K562 (cell line): Measurements from ENCODE around the gene TDRD10. TPM values are rescaled to one million over a fixed set of nuclear protein-coding genes. Genes with fewer than 3 reads are reported as not detected.

ENCODE experiments used
- ELF2 ChIP-seq: fragments of 250-450 bp; sonication (Bioruptor Pico); IDR thresholded peaks from 2 replicates; pipeline ENCODE4 v1.5.0; 2021; ENCODE audit warnings: mild to moderate bottlenecking
- ETV1 ChIP-seq: fragments of 450-650 bp; conservative IDR thresholded peaks from 2 replicates; pipeline ENCODE4 v1.6.1; 2016; ENCODE audit warnings: missing genetic modification characterization, control low read depth, low read depth, missing compliant biosample characterization
- ILF3 ChIP-seq: fragments of 450-650 bp; IDR thresholded peaks from 2 replicates; pipeline ENCODE4 v1.6.1; 2018; ENCODE audit warnings: antibody characterized with exemption, mild to moderate bottlenecking, moderate library complexity, borderline replicate concordance
- MAFK ChIP-seq: IDR thresholded peaks from 2 replicates; pipeline ENCODE4 v1.6.1; 2011; ENCODE audit warnings: low read length, improper control_type of control experiment
- MEF2A ChIP-seq: IDR thresholded peaks from 2 replicates; pipeline ENCODE4 v1.6.1; 2011; ENCODE audit warnings: low read depth, mild to moderate bottlenecking, low read length, moderate library complexity; ENCODE audit not compliant: control insufficient read depth
- MTA1 ChIP-seq: fragments of 450-650 bp; IDR thresholded peaks from 2 replicates; pipeline ENCODE4 v1.6.1; 2017; ENCODE audit warnings: borderline replicate concordance
- NBN ChIP-seq: fragments of 450-650 bp; IDR thresholded peaks from 2 replicates; pipeline ENCODE4 v1.6.1; 2016; ENCODE audit warnings: low read depth, mild to moderate bottlenecking
- NCOR1 ChIP-seq: fragments of 450-650 bp; IDR thresholded peaks from 2 replicates; pipeline ENCODE4 v1.6.1; 2016; ENCODE audit warnings: mild to moderate bottlenecking, moderate library complexity
- NFYB ChIP-seq: IDR thresholded peaks from 2 replicates; pipeline ENCODE4 v1.6.1; 2011; ENCODE audit warnings: mild to moderate bottlenecking, moderate library complexity; ENCODE audit not compliant: insufficient read length; ENCODE audit errors: extremely low read depth
- NUFIP1 ChIP-seq: fragments of 450-650 bp; IDR thresholded peaks from 2 replicates; pipeline ENCODE4 v1.6.1; 2018; ENCODE audit not compliant: partially characterized antibody
- PPARD ChIP-seq: fragments of 250-450 bp; sonication (Bioruptor Pico); IDR thresholded peaks from 2 replicates; pipeline ENCODE4 v1.8.0; 2022; ENCODE audit warnings: inconsistent platforms, mild to moderate bottlenecking, moderate library complexity
- SAFB ChIP-seq: fragments of 200-400 bp; formaldehyde crosslinking; IDR thresholded peaks from 2 replicates; pipeline ENCODE4 v1.6.1; 2017; ENCODE audit warnings: low read depth, low read length, borderline replicate concordance
- SMARCE1 ChIP-seq: fragments of 450-650 bp; IDR thresholded peaks from 2 replicates; pipeline ENCODE4 v1.7.1; 2016; ENCODE audit warnings: mild to moderate bottlenecking
- SREBF1 ChIP-seq: fragments of 150-350 bp; IDR thresholded peaks from 2 replicates; pipeline ENCODE4 v1.6.1; 2014; ENCODE audit warnings: antibody characterized with exemption, low read depth, low read length, borderline replicate concordance
- TAF1 ChIP-seq: IDR thresholded peaks from 2 replicates; pipeline ENCODE4 v1.6.1; 2011; ENCODE audit warnings: mild to moderate bottlenecking, low read length, moderate library complexity; ENCODE audit not compliant: insufficient read depth, control insufficient read depth, severe bottlenecking; ENCODE audit errors: extremely low read depth
- ZBTB12 ChIP-seq: fragments of 250-450 bp; sonication (Bioruptor Pico); IDR thresholded peaks from 2 replicates; pipeline ENCODE4 v1.4.0; 2020
- ZC3H8 ChIP-seq: fragments of 450-650 bp; IDR thresholded peaks from 2 replicates; pipeline ENCODE4 v1.6.1; 2017
- ZFX ChIP-seq: sonication (generic); formaldehyde crosslinking; IDR thresholded peaks from 2 replicates; pipeline ENCODE4 v1.8.0; 2022; ENCODE audit warnings: mild to moderate bottlenecking, missing genetic modification reagents, moderate library complexity
- ZNF311 ChIP-seq: fragments of 250-450 bp; sonication (Bioruptor Pico); IDR thresholded peaks from 2 replicates; pipeline ENCODE4 v1.4.0; 2020; ENCODE audit warnings: mild to moderate bottlenecking, moderate library complexity
- ZNF589 ChIP-seq: fragments of 200-800 bp; sonication (Bioruptor generic); IDR thresholded peaks from 2 replicates; pipeline ENCODE4 v1.6.1; 2016; ENCODE audit warnings: low read depth, missing genetic modification characterization, missing compliant biosample characterization
- ZNF707 ChIP-seq: fragments of 250-450 bp; sonication (Bioruptor Pico); conservative IDR thresholded peaks from 2 replicates; pipeline ENCODE4 v1.8.0; 2022; ENCODE audit warnings: inconsistent platforms, mild to moderate bottlenecking, moderate library complexity
- ZNF830 ChIP-seq: fragments of 250-450 bp; sonication (Bioruptor Pico); IDR thresholded peaks from 2 replicates; pipeline ENCODE4 v1.5.0; 2021; ENCODE audit warnings: mild to moderate bottlenecking
- polyA plus RNA-seq, 8 experiments: library from polyadenylated mRNA; depleted of rRNA in 4 of 8; stranded (reverse) in 5 of 8; unstranded in 3 of 8; fragments of >200 nt; fragmentation: Nextera tagmentation in 2 of 8; fragmentation: Illumina TruSeq in 1 of 8; extraction: Ambion mirVana in 2 of 8; extraction: Trizol in 1 of 8; gene quantifications; 2 replicates each; pipeline versions ENCODE4 v1.2.1 to v1.2.3, GENCODE V29; 2011 to 2014; ENCODE audit warnings: inconsistent platforms in 1 of 8, missing spikeins in 1 of 8
- total RNA-seq, 7 experiments: library from RNA; depleted of rRNA in 6 of 7; stranded (reverse); fragments of >200 nt in 6 of 7; fragmentation: Illumina TruSeq in 2 of 7; extraction: Trizol in 2 of 7; gene quantifications; 2 replicates each; pipeline versions ENCODE4 v1.2.1 to v1.2.3, GENCODE V29; 2011 to 2021; ENCODE audit warnings: low replicate concordance in 1 of 7
- TF ChIP-seq, protein P1 (sequence below), 2 experiments: fragments of 450-650 bp; conservative IDR thresholded peaks; 2 replicates each; pipeline ENCODE4 v1.6.1; 2017; ENCODE audit warnings: mild to moderate bottlenecking in 2 of 2, moderate library complexity in 2 of 2
- TF ChIP-seq, protein P2 (sequence below): fragments of 250-450 bp; sonication (Bioruptor Pico); IDR thresholded peaks from 2 replicates; pipeline ENCODE4 v1.8.0; 2021; ENCODE audit warnings: moderate library complexity, mild to moderate bottlenecking, inconsistent platforms

TDRD10 gene
- total and polyA plus RNA-seq, 9 of the 15 experiments (the other 6 are each of a cell fraction or from before 2014, with no cell fraction given): not detected

GRCh38 chr1:154558720-154559465, 56.9 kb downstream of the TDRD10 start (continued):
- TF ChIP-seq, protein P1, sequence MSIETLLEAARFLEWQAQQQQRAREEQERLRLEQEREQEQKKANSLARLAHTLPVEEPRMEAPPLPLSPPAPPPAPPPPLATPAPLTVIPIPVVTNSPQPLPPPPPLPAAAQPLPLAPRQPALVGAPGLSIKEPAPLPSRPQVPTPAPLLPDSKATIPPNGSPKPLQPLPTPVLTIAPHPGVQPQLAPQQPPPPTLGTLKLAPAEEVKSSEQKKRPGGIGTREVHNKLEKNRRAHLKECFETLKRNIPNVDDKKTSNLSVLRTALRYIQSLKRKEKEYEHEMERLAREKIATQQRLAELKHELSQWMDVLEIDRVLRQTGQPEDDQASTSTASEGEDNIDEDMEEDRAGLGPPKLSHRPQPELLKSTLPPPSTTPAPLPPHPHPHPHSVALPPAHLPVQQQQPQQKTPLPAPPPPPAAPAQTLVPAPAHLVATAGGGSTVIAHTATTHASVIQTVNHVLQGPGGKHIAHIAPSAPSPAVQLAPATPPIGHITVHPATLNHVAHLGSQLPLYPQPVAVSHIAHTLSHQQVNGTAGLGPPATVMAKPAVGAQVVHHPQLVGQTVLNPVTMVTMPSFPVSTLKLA (conservative IDR thresholded peaks at IDR 0.05): peak; percentile 99
- peak; percentile 82 for TF ChIP-seq ETV1 (tag)
- TF ChIP-seq MAFK: no peak
- no peak for TF ChIP-seq ZNF830
- no peak for TF ChIP-seq ZNF311 (CRISPR knock-in tag)
- peak; percentile 41 for TF ChIP-seq ZNF589
- no peak for TF ChIP-seq PPARD
- peak; percentile 86 for TF ChIP-seq MTA1
- TF ChIP-seq NBN: peak; percentile 64; the same call in 1 of the 2 replicates
- TF ChIP-seq SAFB: peak; percentile 69; the same call in 1 of the 2 replicates
- no peak; the same call in 1 of the 2 replicates for TF ChIP-seq NCOR1
- TF ChIP-seq, protein P2, sequence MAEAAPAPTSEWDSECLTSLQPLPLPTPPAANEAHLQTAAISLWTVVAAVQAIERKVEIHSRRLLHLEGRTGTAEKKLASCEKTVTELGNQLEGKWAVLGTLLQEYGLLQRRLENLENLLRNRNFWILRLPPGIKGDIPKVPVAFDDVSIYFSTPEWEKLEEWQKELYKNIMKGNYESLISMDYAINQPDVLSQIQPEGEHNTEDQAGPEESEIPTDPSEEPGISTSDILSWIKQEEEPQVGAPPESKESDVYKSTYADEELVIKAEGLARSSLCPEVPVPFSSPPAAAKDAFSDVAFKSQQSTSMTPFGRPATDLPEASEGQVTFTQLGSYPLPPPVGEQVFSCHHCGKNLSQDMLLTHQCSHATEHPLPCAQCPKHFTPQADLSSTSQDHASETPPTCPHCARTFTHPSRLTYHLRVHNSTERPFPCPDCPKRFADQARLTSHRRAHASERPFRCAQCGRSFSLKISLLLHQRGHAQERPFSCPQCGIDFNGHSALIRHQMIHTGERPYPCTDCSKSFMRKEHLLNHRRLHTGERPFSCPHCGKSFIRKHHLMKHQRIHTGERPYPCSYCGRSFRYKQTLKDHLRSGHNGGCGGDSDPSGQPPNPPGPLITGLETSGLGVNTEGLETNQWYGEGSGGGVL (CRISPR knock-in tag): no peak
- TF ChIP-seq ZNF707 (CRISPR knock-in tag): no peak
- peak; percentile 42 for TF ChIP-seq TAF1
- TF ChIP-seq SMARCE1: no peak
- TF ChIP-seq SREBF1: peak; percentile 88; the same call in 1 of the 2 replicates
- no peak for TF ChIP-seq ZC3H8
- TF ChIP-seq MEF2A: no peak
- no peak for TF ChIP-seq NUFIP1
- TF ChIP-seq ELF2: 0 out of 2 replicates have a peak, but pooled peaks have one; percentile 18
- TF ChIP-seq ZBTB12 (CRISPR knock-in tag): peak; percentile 86
- no peak for TF ChIP-seq NFYB
- TF ChIP-seq ZFX (CRISPR knock-in tag): peak; percentile 77
- TF ChIP-seq ILF3: no peak
